Esophagus (tissue), 2 donors: Measurements from ENCODE around the gene XDH. TPM values are rescaled to one million over a fixed set of nuclear protein-coding genes. Genes with fewer than 3 reads are reported as not detected.

Source experiments
- H3K27ac ChIP-seq, 2 donors: one replicate each; pipeline ENCODE4 v1.5.1; 2013; ENCODE audit warnings: low read depth in 2 of 2, mild to moderate bottlenecking in 2 of 2, inconsistent platforms in 1 of 2, low read length in 1 of 2, moderate library complexity in 1 of 2
- H3K27me3 ChIP-seq, 2 donors: one replicate each; pipeline ENCODE4 v1.6.1; 2013; ENCODE audit warnings: low read length in 2 of 2, control low read depth in 1 of 2, mild to moderate bottlenecking in 1 of 2; ENCODE audit not compliant: insufficient read depth in 2 of 2, control insufficient read depth in 1 of 2
- H3K36me3 ChIP-seq, 2 donors: one replicate each; pipeline ENCODE4 v1.6.1; 2013; ENCODE audit warnings: low read length in 1 of 2; ENCODE audit not compliant: control insufficient read depth in 2 of 2, insufficient read depth in 2 of 2
- H3K4me1 ChIP-seq, 2 donors: one replicate each; pipeline ENCODE4 v1.6.1; 2013; ENCODE audit warnings: low read length in 1 of 2; ENCODE audit not compliant: control insufficient read depth in 2 of 2, insufficient read depth in 2 of 2
- H3K4me3 ChIP-seq, 2 donors: one replicate each; pipeline ENCODE4 v1.5.1; 2013; ENCODE audit warnings: low read length in 2 of 2, mild to moderate bottlenecking in 2 of 2, low read depth in 1 of 2, moderate library complexity in 1 of 2
- H3K9me3 ChIP-seq, 2 donors: one replicate each; pipeline ENCODE4 v1.6.1; 2013; ENCODE audit warnings: mild to moderate bottlenecking in 2 of 2, low read depth in 1 of 2, low read length in 1 of 2, moderate library complexity in 1 of 2; ENCODE audit not compliant: control insufficient read depth in 2 of 2, insufficient read depth in 1 of 2
- WGBS, 2 donors: extraction: QIAGEN DNeasy Blood & Tissue Kit; methylation state at CpG; one replicate each; pipeline ENCODE4 v1.1.7; 2013; 5-methylcytosine and 5-hydroxymethylcytosine counted together
- polyA plus RNA-seq, 2 donors: library from polyadenylated mRNA; stranded (reverse); fragments of 200-250 nt; gene quantifications; one replicate each; pipeline ENCODE4 v1.2.3, GENCODE V29; 2013
- donor health status: healthy with polysubstance abuse.
- donor health status: Bipolar disorder and iron deficiency.

XDH gene
- polyA plus RNA-seq, 2 donors: 4.0 to 4.7 TPM

DNA sequence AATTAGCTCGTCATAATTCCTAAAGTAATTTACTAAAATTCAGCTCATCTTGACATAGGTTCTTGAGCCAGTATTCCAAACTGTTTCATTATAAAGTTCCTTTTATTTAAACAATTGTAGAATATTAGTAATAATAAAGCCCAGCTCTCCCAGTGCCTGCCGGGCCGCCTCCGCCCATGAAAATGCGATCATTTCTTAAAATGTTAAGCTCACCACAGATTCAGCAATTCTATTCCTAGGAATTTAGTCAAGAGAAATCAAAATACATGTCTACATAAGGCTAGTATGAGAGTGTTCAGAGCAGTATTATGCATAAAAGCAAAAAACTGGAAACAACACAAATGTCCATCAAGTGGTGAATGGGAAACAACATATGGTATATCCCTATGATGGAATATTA is 52.0 kb downstream of the XDH start:
- Histone ChIP-seq H3K27me3 (no peaks in the 10 kb centered on the region), H3K36me3 (peaks cover 0 to 2% of the 10 kb centered on the region in 2 donors)
- 97% methylated on average over 5 of the region's 5 CpGs for WGBS, 2 donors

DNA sequence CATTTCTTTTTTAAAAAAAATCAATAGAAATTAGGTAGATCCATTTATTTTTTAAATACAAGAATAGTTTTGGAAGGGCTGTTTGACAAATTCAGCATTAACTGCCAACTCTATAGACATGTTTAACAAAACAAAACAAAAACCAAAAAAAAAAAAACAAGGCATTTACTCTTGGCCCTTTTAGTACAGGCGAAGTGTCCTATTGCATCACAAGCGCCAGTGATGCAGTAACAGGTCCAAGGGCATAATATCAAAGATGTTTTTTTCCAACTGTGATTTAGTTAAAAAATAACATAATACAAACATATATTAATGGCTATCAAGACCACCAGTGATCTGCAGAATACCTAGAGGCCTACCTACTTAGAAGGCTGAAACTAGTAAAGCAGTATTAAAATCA is 55.3 kb downstream of the XDH start:
- H3K27me3 ChIP-seq: no peaks in the 10 kb centered on the region
- H3K36me3 ChIP-seq: no peaks in the 10 kb centered on the region
- 72 to 88% methylated on average over 2 of the region's 2 CpGs for WGBS, 2 donors
- no peaks in the 10 kb centered on the region for H3K4me1 ChIP-seq
- no peak overlapping the region for H3K27ac ChIP-seq
- no peak overlapping the region for H3K4me3 ChIP-seq
- no peaks in the 10 kb centered on the region for H3K9me3 ChIP-seq

More for the DNA sequence above, 52.0 kb downstream of the XDH start:
- H3K27ac ChIP-seq: no peak overlapping the region
- H3K4me1 ChIP-seq: no peaks in the 10 kb centered on the region
- no peak overlapping the region for H3K4me3 ChIP-seq
- no peaks in the 10 kb centered on the region for H3K9me3 ChIP-seq

DNA sequence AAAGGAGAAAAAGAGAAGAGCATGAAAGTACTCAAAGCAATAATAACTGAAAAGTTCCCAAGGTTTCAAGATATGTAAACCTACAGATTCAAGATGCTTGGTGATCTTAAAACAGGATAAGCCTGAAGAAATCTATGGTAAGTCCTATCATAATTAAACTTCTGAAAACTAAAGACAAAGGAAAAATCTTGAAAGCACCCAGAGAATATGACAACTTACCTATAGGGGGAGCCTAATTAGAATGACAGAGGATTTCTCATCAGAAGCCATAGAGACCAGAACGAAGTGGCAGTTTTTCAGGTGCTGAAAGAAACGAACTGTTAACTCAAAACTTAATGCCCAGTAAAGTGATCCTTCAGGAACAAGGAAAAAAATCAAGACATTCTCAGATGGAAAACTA is 59.7 kb downstream of the XDH start:
- H3K27ac ChIP-seq: no peak overlapping the region
- H3K36me3 ChIP-seq: no peaks in the 10 kb centered on the region
- H3K9me3 ChIP-seq: no peaks in the 10 kb centered on the region
- no peak overlapping the region for H3K4me3 ChIP-seq
- H3K27me3 ChIP-seq: no peaks in the 10 kb centered on the region
- WGBS, 2 donors: 40 to 43% methylated on average over 2 of the region's 2 CpGs
- no peaks in the 10 kb centered on the region for H3K4me1 ChIP-seq

DNA sequence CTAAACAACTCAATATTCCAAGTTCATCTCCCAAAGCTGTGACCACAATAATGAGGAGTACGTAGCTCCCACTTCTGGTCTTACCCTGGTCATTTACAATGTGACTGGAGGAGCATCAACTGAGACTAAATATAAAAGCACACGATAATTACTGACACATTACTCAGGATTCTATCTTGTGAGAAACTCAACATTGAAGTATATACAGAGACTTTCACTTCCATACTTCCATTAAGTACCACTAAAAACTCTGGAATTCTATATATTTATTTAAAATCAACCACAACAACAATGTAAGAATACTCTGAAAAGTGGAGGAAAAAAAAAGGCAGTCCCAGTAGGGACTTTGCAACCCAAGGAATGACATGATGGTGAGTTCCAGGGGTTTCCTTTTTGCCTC is 61.4 kb downstream of the XDH start:
- Histone ChIP-seq H3K4me3 (no peak overlapping the region), H3K4me1 (no peaks in the 10 kb centered on the region), H3K27ac (no peak overlapping the region), H3K9me3 (no peaks in the 10 kb centered on the region), H3K27me3 (no peaks in the 10 kb centered on the region), H3K36me3 (no peaks in the 10 kb centered on the region)
- 90 to 92% methylated on average over 2 of the region's 2 CpGs for WGBS, 2 donors

DNA sequence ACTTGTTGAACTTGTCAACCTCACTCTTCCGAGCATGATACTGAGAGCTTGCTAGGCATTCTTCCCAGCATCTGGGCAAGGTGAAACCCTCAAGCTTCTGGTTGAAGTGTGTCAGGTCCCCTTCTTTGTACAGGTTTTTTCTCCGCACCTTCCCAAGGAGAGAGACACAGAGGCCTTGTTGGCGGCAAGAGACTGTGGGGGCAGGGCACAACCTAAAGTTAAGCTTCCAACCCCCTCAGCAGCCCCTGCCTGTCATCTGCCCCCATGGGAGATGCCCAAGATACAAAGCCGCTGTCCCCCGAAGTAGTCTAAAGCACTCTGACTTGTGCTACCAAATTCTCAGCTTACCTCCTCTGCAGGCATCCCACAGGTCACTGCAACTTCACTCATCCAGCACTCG is 64.9 kb downstream of the XDH start:
- Histone ChIP-seq H3K9me3 (no peaks in the 10 kb centered on the region), H3K36me3 (no peaks in the 10 kb centered on the region), H3K4me3 (no peak overlapping the region), H3K4me1 (no peaks in the 10 kb centered on the region), H3K27ac (no peak overlapping the region), H3K27me3 (no peaks in the 10 kb centered on the region)
- WGBS, 2 donors: 92 to 93% methylated on average over 6 of the region's 6 CpGs

DNA sequence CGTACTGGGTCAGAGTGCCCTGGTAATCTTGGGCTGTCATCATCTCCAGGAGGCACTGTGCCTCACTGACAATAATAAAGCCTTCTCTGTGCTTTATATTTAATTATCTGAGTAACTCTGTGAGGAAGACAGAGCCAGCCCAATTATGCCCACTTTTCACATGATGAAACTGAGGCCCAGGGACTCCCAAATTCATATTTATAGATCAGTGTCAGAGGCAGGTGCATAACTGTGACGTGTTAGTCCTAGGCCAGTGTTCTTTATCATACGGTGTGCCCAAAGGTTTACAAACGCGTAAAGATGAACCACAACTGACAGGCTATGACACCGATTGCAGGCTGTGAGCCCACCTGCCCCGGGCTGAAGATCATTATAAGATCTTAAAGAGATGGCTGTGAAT is 65.4 kb downstream of the XDH start:
- WGBS, 2 donors: 89 to 91% methylated on average over 7 of the region's 7 CpGs
- Histone ChIP-seq H3K27ac (no peak overlapping the region), H3K4me3 (no peak overlapping the region), H3K4me1 (no peaks in the 10 kb centered on the region), H3K27me3 (no peaks in the 10 kb centered on the region), H3K36me3 (no peaks in the 10 kb centered on the region), H3K9me3 (no peaks in the 10 kb centered on the region)

DNA sequence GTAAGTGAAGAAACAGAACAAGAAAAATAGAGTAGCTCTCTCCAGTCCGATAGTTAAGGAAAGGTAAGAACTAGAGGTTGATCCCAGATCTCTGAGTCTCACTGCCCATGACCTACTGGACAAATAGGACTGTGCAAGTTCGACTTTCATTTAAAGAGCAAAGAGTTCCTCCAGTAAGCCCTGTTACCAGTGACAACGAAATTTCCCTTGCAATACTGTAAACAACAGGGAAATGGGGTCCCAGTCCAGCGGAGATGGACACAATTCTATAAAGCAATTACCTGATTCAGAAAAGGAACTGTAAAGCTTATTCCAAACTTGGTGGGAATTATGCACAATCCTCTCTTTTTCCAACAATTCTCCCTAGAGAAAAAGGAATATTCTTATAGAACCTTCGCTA is 65.9 kb downstream of the XDH start:
- no peaks in the 10 kb centered on the region for H3K36me3 ChIP-seq
- H3K4me1 ChIP-seq: no peaks in the 10 kb centered on the region
- H3K4me3 ChIP-seq: no peak overlapping the region
- H3K27me3 ChIP-seq: no peaks in the 10 kb centered on the region
- no peaks in the 10 kb centered on the region for H3K9me3 ChIP-seq
- 80 to 81% methylated on average over 5 of the region's 5 CpGs for WGBS, 2 donors
- H3K27ac ChIP-seq: no peak overlapping the region

DNA sequence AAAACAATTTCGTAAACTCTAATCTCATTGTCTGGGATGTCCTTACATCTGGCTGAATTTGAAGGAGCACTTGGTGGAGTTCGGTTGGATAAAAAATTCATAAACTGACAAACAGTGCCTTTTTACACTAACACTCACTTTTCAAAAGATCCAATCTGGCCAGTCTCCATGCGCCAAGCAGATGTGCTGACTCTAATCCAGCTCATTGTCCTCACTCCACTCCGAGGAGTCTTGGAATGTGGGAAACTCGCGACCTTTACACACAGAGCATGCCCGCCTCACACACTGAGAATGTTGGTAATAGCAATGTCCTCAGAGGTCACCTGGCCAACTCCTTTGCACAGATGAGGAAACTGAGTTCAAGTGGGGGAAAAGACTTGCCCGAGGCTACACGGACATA is 66.8 kb downstream of the XDH start:
- H3K27ac ChIP-seq: no peak overlapping the region
- no peak overlapping the region for H3K4me3 ChIP-seq
- no peaks in the 10 kb centered on the region for H3K4me1 ChIP-seq
- no peaks in the 10 kb centered on the region for H3K9me3 ChIP-seq
- no peaks in the 10 kb centered on the region for H3K36me3 ChIP-seq
- H3K27me3 ChIP-seq: no peaks in the 10 kb centered on the region
- 69% methylated on average over 9 of the region's 9 CpGs for WGBS, 2 donors

DNA sequence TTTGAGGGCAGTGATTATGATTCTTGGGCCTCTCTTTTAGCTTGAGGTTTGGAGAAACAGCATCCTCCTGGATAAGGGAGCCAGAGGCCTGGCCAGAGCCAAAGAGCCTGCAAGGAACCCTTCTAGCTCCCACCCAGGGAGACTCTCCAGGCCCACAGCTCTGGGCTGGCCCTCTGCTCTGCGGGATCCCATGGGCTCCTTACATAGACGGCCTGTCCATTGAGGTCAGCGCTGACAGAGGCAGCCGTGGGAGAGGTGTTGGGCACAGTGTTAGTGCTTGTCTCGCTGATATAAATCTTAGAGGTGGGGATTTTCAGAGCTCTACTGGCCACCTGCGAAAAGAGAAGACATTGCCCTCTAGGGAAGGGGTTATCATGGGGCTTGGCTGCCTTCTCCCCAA is 67.2 kb downstream of the XDH start:
- no peaks in the 10 kb centered on the region for H3K4me1 ChIP-seq
- H3K9me3 ChIP-seq: no peaks in the 10 kb centered on the region
- H3K4me3 ChIP-seq: no peak overlapping the region
- H3K27me3 ChIP-seq: no peaks in the 10 kb centered on the region
- H3K36me3 ChIP-seq: no peaks in the 10 kb centered on the region
- WGBS, 2 donors: 81 to 91% methylated on average over 6 of the region's 6 CpGs
- H3K27ac ChIP-seq: no peak overlapping the region

DNA sequence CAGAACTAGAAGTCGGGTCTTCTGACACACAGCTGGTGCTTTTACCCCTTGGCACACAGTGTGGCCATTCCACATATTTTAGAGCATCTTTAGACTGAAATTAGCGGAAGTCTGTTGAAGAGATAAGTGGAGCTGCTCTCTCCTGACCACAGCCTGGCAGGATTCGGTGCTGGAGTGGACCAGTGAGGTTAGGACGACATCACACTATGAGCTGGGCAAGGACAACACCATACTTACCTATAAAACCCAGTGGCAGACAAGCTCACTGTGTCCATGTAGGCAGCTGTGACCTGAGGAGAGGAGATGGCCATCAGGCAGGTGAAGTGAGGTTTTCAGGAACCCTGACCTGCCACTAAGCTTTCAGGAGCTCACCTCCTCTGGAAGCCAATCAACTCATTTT is 70.1 kb downstream of the XDH start:
- H3K36me3 ChIP-seq: no peaks in the 10 kb centered on the region
- no peak overlapping the region for H3K4me3 ChIP-seq

More for the DNA sequence above, 70.1 kb downstream of the XDH start:
- H3K9me3 ChIP-seq: no peaks in the 10 kb centered on the region
- H3K27me3 ChIP-seq: no peaks in the 10 kb centered on the region
- no peak overlapping the region for H3K27ac ChIP-seq
- H3K4me1 ChIP-seq: no peaks in the 10 kb centered on the region
- WGBS, 2 donors: 88 to 89% methylated on average over 4 of the region's 4 CpGs
